SK-N-MC (cell line): Measurements from ENCODE around the gene XPOT.

Experiments
- EZH2 ChIP-seq: fragments of 200-600 bp; sonication (generic); IDR thresholded peaks from one replicate; pipeline ENCODE4 v1.6.1; 2017; ENCODE audit warnings: antibody characterized with exemption
- POLR2AphosphoS5 ChIP-seq: IDR thresholded peaks from 2 replicates; pipeline ENCODE4 v1.6.1; 2012; ENCODE audit warnings: mild to moderate bottlenecking, low read depth, low read length, borderline replicate concordance

- TF ChIP-seq EZH2 (no peak), POLR2AphosphoS5 (no peak)
Observed at GRCh38 chr12:64478661-64479060, 74.5 kb downstream of the XPOT start.
